C4-2B (cell line): Measurements from ENCODE around the gene KRT71.

Experiments
- CTCF ChIP-seq: fragments of 450-650 bp; conservative IDR thresholded peaks from 2 replicates; pipeline ENCODE4 v1.5.1; 2017; ENCODE audit warnings: mild to moderate bottlenecking
- ZFX ChIP-seq: fragments of 450-650 bp; IDR thresholded peaks from 2 replicates; pipeline ENCODE4 v1.6.1; 2017

- TF ChIP-seq CTCF (peak; percentile 88), ZFX (no peak)
These were observed 30.1 kb upstream of the KRT71 start for GRCh38 chr12:52582971-52583456.
